Measurements from ENCODE around the gene C7orf25.

The C7orf25 gene

GRCh38 chr7:42877862-42878261 is 34.0 kb downstream of the C7orf25 start:
- no peak for DNase-seq (ENCODE audit: low spot score)

GRCh38 chr7:42876182-42877068 is 35.4 kb downstream of the C7orf25 start:
- DNase-seq (ENCODE audit: low spot score) = peak; percentile 68

GRCh38 chr7:42869131-42870020 is 42.5 kb downstream of the C7orf25 start:
- no peak for DNase-seq (ENCODE audit: low spot score)

- DNase-seq (ENCODE audit: low spot score) = no peak
Measured at GRCh38 chr7:42868480-42868879, 43.4 kb downstream of the C7orf25 start.

All from AG08396 (cell line).